Prostate gland (tissue), 2 donors: ENCODE data around the gene CACNA2D1. TPM values are rescaled to one million over a fixed set of nuclear protein-coding genes. Genes with fewer than 3 reads are reported as not detected.
"Not testable (repeated sequence)": the region's sequence is repeated elsewhere in the genome, so short reads cannot be mapped to it uniquely, and the experiment has no call there.

ENCODE experiments used
- DNase-seq: peaks from one replicate; pipeline ENCODE4 v3.0.0-alpha.2; 2019; ENCODE audit warnings: low spot score
- H3K27ac ChIP-seq, 2 donors: fragments of 200-600 bp; sonication (generic); 2 replicates each; pipeline ENCODE4 v1.5.1; 2017 to 2019
- H3K27me3 ChIP-seq: fragments of 200-600 bp; sonication (generic); replicated peaks from 2 replicates; pipeline ENCODE4 v1.5.1; 2019; ENCODE audit not compliant: insufficient read depth
- H3K36me3 ChIP-seq, 2 donors: fragments of 200-600 bp; sonication (generic); 1 replicate in 1 of 2; 2 replicates in 1 of 2; pipeline versions ENCODE4 v1.5.1 to v1.8.1; 2017 to 2019
- H3K4me1 ChIP-seq: fragments of 200-600 bp; sonication (generic); replicated peaks from 2 replicates; pipeline ENCODE4 v1.5.1; 2019
- H3K4me3 ChIP-seq, 2 donors: fragments of 200-600 bp; sonication (generic); 2 replicates each; pipeline ENCODE4 v1.5.1; 2017 to 2019
- H3K9me3 ChIP-seq: fragments of 200-600 bp; sonication (generic); 2 replicates; pipeline ENCODE4 v1.5.1; 2017
- CTCF ChIP-seq, 4 experiments: fragments of 200-600 bp in 2 of 4; fragments of 450-650 bp in 2 of 4; sonication (generic) in 2 of 4; IDR thresholded peaks; 1 replicate in 3 of 4; 2 replicates in 1 of 4; pipeline ENCODE4 v1.5.1; 2016 to 2019; ENCODE audit warnings: antibody characterized with exemption in 4 of 4, mild to moderate bottlenecking in 2 of 4, moderate library complexity in 2 of 4
- POLR2A ChIP-seq: fragments of 450-650 bp; IDR thresholded peaks from one replicate; pipeline ENCODE4 v1.6.1; 2016; ENCODE audit warnings: antibody characterized with exemption, mild to moderate bottlenecking
- POLR2AphosphoS5 ChIP-seq: sonication (generic); formaldehyde crosslinking; IDR thresholded peaks from one replicate; pipeline ENCODE4 v1.6.1; 2017; ENCODE audit warnings: antibody characterized with exemption
- WGBS: methylation state at CpG from one replicate; pipeline ENCODE4 v1.1.5; 2018; 5-methylcytosine and 5-hydroxymethylcytosine counted together
- intact Hi-C: fragments of 100-400 bp; cut with DNase I; formaldehyde crosslinking; loops from one replicate; pipeline ENCODE4 v1.14.2; 2022
- total RNA-seq, 2 donors: library from RNA; depleted of rRNA; stranded (reverse); fragments of >200 nt; gene quantifications; one replicate each; pipeline ENCODE4 v1.1.0, GENCODE V29; 2016

The CACNA2D1 gene
- total RNA-seq, 2 donors from 2014 or later: 16.9 to 24.4 TPM

GRCh38 chr7:82438521-82438920 lies 5.1 kb downstream of the CACNA2D1 start:
- no peak for DNase-seq
- Histone ChIP-seq H3K27ac (no peak overlapping the region), H3K36me3 (no peaks in the 10 kb centered on the region), H3K4me1 (no peaks in the 10 kb centered on the region), H3K4me3 (no peak overlapping the region), H3K9me3 (no peaks in the 10 kb centered on the region), H3K27me3 (no peaks in the 10 kb centered on the region)
- intact Hi-C loops: no loop called here
- WGBS: 93% methylated on average over 5 of the region's 5 CpGs
- TF ChIP-seq CTCF (IDR thresholded peaks at IDR 0.05): no peak
- no peak for TF ChIP-seq POLR2A
- TF ChIP-seq POLR2AphosphoS5: no peak

- no peak for DNase-seq
- intact Hi-C loops: no loop called here
- no peaks in the 10 kb centered on the region for H3K9me3 ChIP-seq
- WGBS: 92% methylated on average over 5 of the region's 5 CpGs
- no peak overlapping the region for H3K27ac ChIP-seq
- no peaks in the 10 kb centered on the region for H3K36me3 ChIP-seq
- no peaks in the 10 kb centered on the region for H3K4me1 ChIP-seq
- TF ChIP-seq CTCF (IDR thresholded peaks at IDR 0.05) (no peak), POLR2A (no peak), POLR2AphosphoS5 (no peak)
- no peak overlapping the region for H3K4me3 ChIP-seq
- no peaks in the 10 kb centered on the region for H3K27me3 ChIP-seq
Observed at GRCh38 chr7:82435769-82436168, 7.8 kb downstream of the CACNA2D1 start.

- no peak overlapping the region for H3K4me3 ChIP-seq
- no peak for DNase-seq
- no peaks in the 10 kb centered on the region for H3K4me1 ChIP-seq
- H3K9me3 ChIP-seq: no peaks in the 10 kb centered on the region
- no peaks in the 10 kb centered on the region for H3K27me3 ChIP-seq
- WGBS: 82% methylated on average over 4 of the region's 4 CpGs
- H3K36me3 ChIP-seq: no peaks in the 10 kb centered on the region
- TF ChIP-seq POLR2A (no peak), CTCF (IDR thresholded peaks at IDR 0.05) (no peak), POLR2AphosphoS5 (no peak)
- intact Hi-C loops: no loop called here
- H3K27ac ChIP-seq: no peak overlapping the region
Observed at GRCh38 chr7:82434275-82435022, 9.1 kb downstream of the CACNA2D1 start.

GRCh38 chr7:82433507-82433906 lies 10.1 kb downstream of the CACNA2D1 start:
- Histone ChIP-seq H3K27ac (no peak overlapping the region), H3K4me1 (no peaks in the 10 kb centered on the region), H3K4me3 (no peak overlapping the region), H3K9me3 (no peaks in the 10 kb centered on the region), H3K36me3 (no peaks in the 10 kb centered on the region), H3K27me3 (no peaks in the 10 kb centered on the region)
- DNase-seq: no peak
- WGBS: 92% methylated on average over 1 of the region's 1 CpG
- no peak for TF ChIP-seq POLR2AphosphoS5
- no peak for TF ChIP-seq CTCF (IDR thresholded peaks at IDR 0.05)
- TF ChIP-seq POLR2A: no peak
- intact Hi-C loops: no loop called here

GRCh38 chr7:82432743-82433142 lies 10.8 kb downstream of the CACNA2D1 start:
- H3K27me3 ChIP-seq, intact Hi-C loops, H3K9me3 ChIP-seq, H3K36me3 ChIP-seq, H3K4me1 ChIP-seq, DNase-seq, H3K4me3 ChIP-seq, H3K27ac ChIP-seq: not testable (repeated sequence)
- 93% methylated on average over 9 of the region's 9 CpGs for WGBS
